ENCODE results near the gene CROCC. TPM values are rescaled to one million over a fixed set of nuclear protein-coding genes. Genes with fewer than 3 reads are reported as not detected.

The CROCC gene
- total RNA-seq, 1 donor from 2014 or later, result 51.5 TPM

DNA sequence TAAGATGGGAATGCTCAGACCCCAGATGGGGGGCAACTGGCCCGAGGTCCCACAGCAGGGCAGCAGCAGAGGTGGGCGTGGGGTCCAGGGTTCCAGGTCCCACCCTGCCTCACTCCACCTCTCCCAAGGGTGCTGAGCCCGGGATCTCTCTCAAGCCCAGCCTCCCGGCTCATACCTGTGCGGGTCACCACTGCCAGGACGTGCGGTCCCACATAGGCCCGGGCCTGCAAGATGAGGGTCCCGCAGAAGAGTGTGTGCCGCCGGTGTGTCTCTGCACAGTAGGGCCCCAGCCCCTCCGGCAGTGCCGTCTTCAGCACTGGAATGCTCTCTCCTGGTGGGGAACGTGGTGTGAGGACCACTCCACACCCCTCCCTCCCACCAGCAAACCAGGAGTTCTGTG, 75.1 kb downstream of the CROCC start:
- Mint-ChIP-seq H3K9me3 (ENCODE audit: low read depth) (no peaks in the 10 kb centered on the region), H3K4me1 (ENCODE audit: low read depth) (no peaks in the 10 kb centered on the region), H3K4me3 (ENCODE audit: low read depth) (no peak overlapping the region), H3K36me3 (ENCODE audit: insufficient read depth) (peaks cover 3% of the 10 kb centered on the region), H3K27me3 (no peaks in the 10 kb centered on the region), H3K27ac (no peak overlapping the region)
- no peak for DNase-seq (ENCODE audit: low spot score, unreplicated experiment)
- TF ChIP-seq, protein P1, sequence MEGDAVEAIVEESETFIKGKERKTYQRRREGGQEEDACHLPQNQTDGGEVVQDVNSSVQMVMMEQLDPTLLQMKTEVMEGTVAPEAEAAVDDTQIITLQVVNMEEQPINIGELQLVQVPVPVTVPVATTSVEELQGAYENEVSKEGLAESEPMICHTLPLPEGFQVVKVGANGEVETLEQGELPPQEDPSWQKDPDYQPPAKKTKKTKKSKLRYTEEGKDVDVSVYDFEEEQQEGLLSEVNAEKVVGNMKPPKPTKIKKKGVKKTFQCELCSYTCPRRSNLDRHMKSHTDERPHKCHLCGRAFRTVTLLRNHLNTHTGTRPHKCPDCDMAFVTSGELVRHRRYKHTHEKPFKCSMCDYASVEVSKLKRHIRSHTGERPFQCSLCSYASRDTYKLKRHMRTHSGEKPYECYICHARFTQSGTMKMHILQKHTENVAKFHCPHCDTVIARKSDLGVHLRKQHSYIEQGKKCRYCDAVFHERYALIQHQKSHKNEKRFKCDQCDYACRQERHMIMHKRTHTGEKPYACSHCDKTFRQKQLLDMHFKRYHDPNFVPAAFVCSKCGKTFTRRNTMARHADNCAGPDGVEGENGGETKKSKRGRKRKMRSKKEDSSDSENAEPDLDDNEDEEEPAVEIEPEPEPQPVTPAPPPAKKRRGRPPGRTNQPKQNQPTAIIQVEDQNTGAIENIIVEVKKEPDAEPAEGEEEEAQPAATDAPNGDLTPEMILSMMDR (IDR thresholded peaks at IDR 0.05; ENCODE audit: unreplicated experiment), result no peak

GRCh38 chr1:16998589-16998988, 76.9 kb downstream of the CROCC start:
- H3K36me3 Mint-ChIP-seq (ENCODE audit: insufficient read depth), result peaks cover 4% of the 10 kb centered on the region
- TF ChIP-seq, protein P1 (IDR thresholded peaks at IDR 0.05; ENCODE audit: unreplicated experiment), result no peak
- no peak overlapping the region for H3K27ac Mint-ChIP-seq
- H3K9me3 Mint-ChIP-seq (ENCODE audit: low read depth), result no peaks in the 10 kb centered on the region
- DNase-seq (ENCODE audit: low spot score, unreplicated experiment), result no peak
- H3K4me3 Mint-ChIP-seq (ENCODE audit: low read depth), result no peak overlapping the region
- no peaks in the 10 kb centered on the region for H3K4me1 Mint-ChIP-seq (ENCODE audit: low read depth)
- no peaks in the 10 kb centered on the region for H3K27me3 Mint-ChIP-seq

DNA sequence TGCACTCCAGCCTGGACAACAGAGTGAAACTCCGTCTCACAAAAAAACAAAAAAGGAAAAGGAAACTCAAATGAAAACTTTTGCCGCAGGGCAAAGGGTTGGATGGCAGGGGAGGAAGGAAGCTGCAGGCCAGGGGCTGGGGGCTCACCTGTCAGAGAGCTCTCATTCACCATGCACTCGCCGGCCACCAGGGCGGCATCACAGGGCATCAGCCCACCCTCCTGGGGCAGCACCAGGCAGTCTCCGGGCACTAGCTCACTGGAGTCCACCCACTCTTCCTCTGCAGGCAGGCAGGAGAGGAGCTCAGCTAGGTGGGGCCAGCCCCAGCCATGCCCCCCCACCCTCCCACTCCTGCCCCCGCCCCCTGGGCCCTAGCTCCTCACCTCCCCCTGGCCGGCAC, 78.1 kb downstream of the CROCC start:
- Mint-ChIP-seq H3K27ac (no peak overlapping the region), H3K36me3 (ENCODE audit: insufficient read depth) (peaks cover 8% of the 10 kb centered on the region), H3K9me3 (ENCODE audit: low read depth) (no peaks in the 10 kb centered on the region), H3K27me3 (no peaks in the 10 kb centered on the region), H3K4me1 (ENCODE audit: low read depth) (no peaks in the 10 kb centered on the region), H3K4me3 (ENCODE audit: low read depth) (no peak overlapping the region)
- no peak for DNase-seq (ENCODE audit: low spot score, unreplicated experiment)
- TF ChIP-seq, protein P1 (IDR thresholded peaks at IDR 0.05; ENCODE audit: unreplicated experiment), result no peak

DNA sequence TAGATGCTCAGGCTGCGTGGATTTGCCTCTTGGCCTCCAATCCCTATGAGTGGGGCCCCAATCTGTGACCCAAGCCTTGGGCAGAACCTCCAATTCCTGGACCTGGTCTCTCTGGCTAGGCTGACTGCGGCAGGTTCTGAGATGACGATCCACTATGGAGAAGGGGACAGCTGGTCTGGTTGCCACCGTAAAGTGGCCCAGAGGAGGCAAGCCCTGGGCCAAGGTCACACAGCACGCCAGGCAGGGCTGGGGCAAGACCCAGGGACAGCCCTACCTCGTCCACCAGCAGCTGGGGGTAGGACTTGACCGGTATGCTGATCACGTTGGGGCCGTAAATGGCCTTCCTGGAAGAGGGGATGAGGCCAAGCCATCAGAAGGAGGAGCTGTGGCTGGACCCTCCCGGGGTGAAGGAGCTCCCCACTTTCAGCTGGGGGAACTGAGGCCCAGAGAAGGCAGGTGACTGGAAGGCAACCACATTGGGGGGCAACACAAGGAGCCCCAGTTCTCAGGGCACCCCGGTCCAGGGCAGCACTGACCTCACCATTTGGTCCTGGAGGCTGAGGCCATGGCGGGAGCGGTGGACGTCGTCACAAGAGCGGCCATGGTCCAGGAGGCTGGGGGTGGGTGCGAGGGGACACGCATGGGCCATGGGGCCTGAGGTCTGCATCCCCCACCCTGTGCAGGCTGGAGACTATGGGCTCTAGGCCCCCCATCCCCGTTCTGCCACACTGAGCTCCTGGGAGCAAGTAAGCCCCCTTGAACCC, 80.2 kb downstream of the CROCC start:
- H3K36me3 Mint-ChIP-seq (ENCODE audit: insufficient read depth), result peaks cover 6% of the 10 kb centered on the region
- TF ChIP-seq, protein P1 (IDR thresholded peaks at IDR 0.05; ENCODE audit: unreplicated experiment), result no peak
- no peaks in the 10 kb centered on the region for H3K27me3 Mint-ChIP-seq
- H3K4me1 Mint-ChIP-seq (ENCODE audit: low read depth), result no peaks in the 10 kb centered on the region
- H3K27ac Mint-ChIP-seq, result no peak overlapping the region
- H3K9me3 Mint-ChIP-seq (ENCODE audit: low read depth), result no peaks in the 10 kb centered on the region
- no peak for DNase-seq (ENCODE audit: low spot score, unreplicated experiment)
- no peak overlapping the region for H3K4me3 Mint-ChIP-seq (ENCODE audit: low read depth)

- Mint-ChIP-seq H3K9me3 (ENCODE audit: low read depth) (no peaks in the 10 kb centered on the region), H3K4me3 (ENCODE audit: low read depth) (no peak overlapping the region), H3K36me3 (ENCODE audit: insufficient read depth) (peaks cover 6% of the 10 kb centered on the region), H3K27me3 (no peaks in the 10 kb centered on the region), H3K4me1 (ENCODE audit: low read depth) (no peaks in the 10 kb centered on the region), H3K27ac (no peak overlapping the region)
- no peak for DNase-seq (ENCODE audit: low spot score, unreplicated experiment)
- TF ChIP-seq, protein P1 (IDR thresholded peaks at IDR 0.05; ENCODE audit: unreplicated experiment), result no peak
Observed at GRCh38 chr1:17002524-17002902, 80.8 kb downstream of the CROCC start.
